Esophagus squamous epithelium (tissue), 5 donors: ENCODE measurements around the gene CPTP. TPM values are rescaled to one million over a fixed set of nuclear protein-coding genes. Genes with fewer than 3 reads are reported as not detected.

ENCODE experiments used
- DNase-seq: peaks from one replicate; lab custom pipeline; 2025; lab: John Stamatoyannopoulos, UW
- H3K27ac ChIP-seq, 4 donors: fragments of 200-600 bp; sonication (generic); one replicate each; pipeline ENCODE4 v1.5.1; 2016 to 2019; ENCODE audit warnings: mild to moderate bottlenecking in 1 of 4
- H3K27me3 ChIP-seq, 4 donors: fragments of 200-600 bp; sonication (generic); 1 replicate in 3 of 4; 2 replicates in 1 of 4; pipeline versions ENCODE4 v1.5.1 to v1.6.0; 2017 to 2021; ENCODE audit warnings: antibody characterized with exemption in 1 of 4
- H3K36me3 ChIP-seq, 3 donors: fragments of 200-600 bp; sonication (generic); one replicate each; pipeline ENCODE4 v1.5.1; 2016 to 2019
- H3K4me1 ChIP-seq, 3 donors: fragments of 200-600 bp; sonication (generic); one replicate each; pipeline ENCODE4 v1.5.1; 2017 to 2019
- H3K4me3 ChIP-seq, 4 donors: fragments of 200-600 bp; sonication (generic); 1 replicate in 3 of 4; 2 replicates in 1 of 4; pipeline ENCODE4 v1.5.1; 2016 to 2019; ENCODE audit warnings: mild to moderate bottlenecking in 2 of 4, moderate library complexity in 1 of 4
- H3K9me3 ChIP-seq, 3 donors: fragments of 200-600 bp; sonication (generic); one replicate each; pipeline ENCODE4 v1.5.1; 2016 to 2019
- POLR2A ChIP-seq, 4 donors: fragments of 450-650 bp; IDR thresholded peaks; one replicate each; pipeline ENCODE4 v1.6.1; 2017; ENCODE audit warnings: antibody characterized with exemption in 4 of 4, mild to moderate bottlenecking in 4 of 4, moderate library complexity in 3 of 4
- WGBS, 2 donors: methylation state at CpG; one replicate each; pipeline ENCODE4 v1.1.5; 2018; 5-methylcytosine and 5-hydroxymethylcytosine counted together
- intact Hi-C: fragments of 100-400 bp; cut with DNase I; formaldehyde crosslinking; loops from one replicate; pipeline ENCODE4 v1.15.0; 2022
- total RNA-seq, 4 donors: library from RNA; depleted of rRNA; stranded (reverse); fragments of >200 nt; gene quantifications; one replicate each; pipeline ENCODE4 v1.1.0, GENCODE V29; 2016
- TF ChIP-seq, protein P1 (sequence below), 6 experiments: fragments of 450-650 bp in 4 of 6; fragments of 200-600 bp in 2 of 6; sonication (generic) in 2 of 6; IDR thresholded peaks; one replicate each; pipeline ENCODE4 v1.5.1; 2016 to 2019; ENCODE audit warnings: antibody characterized with exemption in 6 of 6, mild to moderate bottlenecking in 4 of 6, moderate library complexity in 4 of 6
- donor health status: DM: yes; HTN: yes; CAD: no.

Gene CPTP
- total RNA-seq, 4 donors from 2014 or later, result 27.7 to 75.2 (median 33.4) TPM

DNA sequence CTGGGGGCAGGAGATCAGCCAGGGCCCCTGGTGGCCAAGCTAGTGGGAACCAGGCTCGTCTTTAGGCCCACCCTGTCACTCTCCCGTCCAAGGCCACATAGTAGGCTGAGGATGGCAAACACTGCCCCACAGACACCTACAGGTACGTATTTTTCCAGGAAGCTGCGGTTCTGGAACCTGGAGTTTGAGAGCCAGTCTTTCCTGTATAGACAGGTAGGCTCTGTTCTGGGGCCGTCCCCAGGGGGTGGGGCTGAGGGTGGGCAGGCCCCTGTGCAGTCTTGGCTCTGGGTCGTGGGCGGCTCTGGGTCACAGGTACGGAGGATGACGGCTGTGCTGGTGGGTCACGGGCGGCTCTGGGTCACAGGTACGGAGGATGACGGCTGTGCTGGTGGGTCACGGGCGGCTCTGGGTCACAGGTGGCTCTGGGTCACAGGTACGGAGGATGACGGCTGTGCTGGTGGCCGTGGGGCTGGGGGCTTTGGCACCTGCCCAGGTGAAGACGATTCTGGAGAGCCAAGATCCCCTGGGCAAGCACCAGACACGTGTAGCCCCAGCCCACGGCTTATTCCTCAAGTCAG lies 14.0 kb upstream of the CPTP start:
- intact Hi-C loops, result no loop called here
- DNase-seq, result no peak

DNA sequence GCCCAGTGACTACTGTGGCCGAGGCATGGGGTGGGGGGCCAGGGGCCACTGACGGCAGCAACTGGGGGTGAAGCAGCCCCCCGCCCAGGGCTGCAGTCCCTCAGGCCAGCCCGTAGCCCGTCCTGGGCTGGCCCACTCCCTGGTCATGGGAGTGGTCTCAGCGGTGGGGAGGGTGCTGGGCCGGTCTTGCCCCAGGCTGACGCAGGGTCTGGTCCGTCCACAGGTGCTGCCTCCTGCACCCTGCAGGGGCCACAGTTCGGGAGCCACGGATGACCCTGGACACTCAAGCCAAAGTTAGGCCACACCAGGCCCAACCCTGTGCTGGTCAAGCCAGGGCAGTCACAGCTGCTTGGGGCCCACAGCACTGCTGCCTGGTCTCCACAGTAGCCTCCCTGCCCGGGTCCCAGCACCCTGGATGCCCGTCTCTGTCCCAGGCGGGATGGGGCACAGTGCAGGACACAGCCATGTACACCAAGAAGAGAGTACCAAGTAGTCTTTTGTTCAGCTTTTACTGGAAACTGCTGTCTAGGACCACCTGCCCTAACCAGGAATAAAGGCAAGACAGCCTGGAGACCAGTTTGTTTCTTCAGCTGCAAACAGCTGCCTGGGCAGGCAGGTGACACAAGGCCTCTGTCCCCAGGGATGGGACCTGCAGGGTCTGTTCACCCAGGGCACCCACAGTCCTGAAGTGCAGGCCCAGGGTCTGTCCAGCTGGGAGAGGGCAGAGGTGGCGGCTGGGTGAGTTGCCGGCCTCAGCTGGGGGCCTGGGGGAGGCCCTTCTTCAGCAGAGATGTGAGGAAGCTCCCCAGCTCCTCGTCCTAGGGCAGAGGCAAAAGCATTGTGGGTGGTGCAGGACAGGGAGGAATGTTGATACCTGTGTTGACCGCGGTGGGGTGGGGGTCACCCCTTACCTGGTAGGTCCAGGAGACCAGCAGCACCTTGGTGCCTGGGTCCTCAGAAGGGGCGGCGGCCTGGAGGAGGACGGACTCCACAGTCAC lies 13.2 kb upstream of the CPTP start:
- intact Hi-C loops, result no loop called here
- H3K36me3 ChIP-seq, result peaks cover 34 to 62% (median 34%) of the 10 kb centered on the region in 3 donors
- no peaks in the 10 kb centered on the region for H3K27me3 ChIP-seq
- WGBS, 2 donors, result 100% methylated on average over 1 to 2 of the region's 22 CpGs
- peaks cover 23 to 54% (median 33%) of the 10 kb centered on the region in 3 donors for H3K4me1 ChIP-seq
- TF ChIP-seq, protein P1, sequence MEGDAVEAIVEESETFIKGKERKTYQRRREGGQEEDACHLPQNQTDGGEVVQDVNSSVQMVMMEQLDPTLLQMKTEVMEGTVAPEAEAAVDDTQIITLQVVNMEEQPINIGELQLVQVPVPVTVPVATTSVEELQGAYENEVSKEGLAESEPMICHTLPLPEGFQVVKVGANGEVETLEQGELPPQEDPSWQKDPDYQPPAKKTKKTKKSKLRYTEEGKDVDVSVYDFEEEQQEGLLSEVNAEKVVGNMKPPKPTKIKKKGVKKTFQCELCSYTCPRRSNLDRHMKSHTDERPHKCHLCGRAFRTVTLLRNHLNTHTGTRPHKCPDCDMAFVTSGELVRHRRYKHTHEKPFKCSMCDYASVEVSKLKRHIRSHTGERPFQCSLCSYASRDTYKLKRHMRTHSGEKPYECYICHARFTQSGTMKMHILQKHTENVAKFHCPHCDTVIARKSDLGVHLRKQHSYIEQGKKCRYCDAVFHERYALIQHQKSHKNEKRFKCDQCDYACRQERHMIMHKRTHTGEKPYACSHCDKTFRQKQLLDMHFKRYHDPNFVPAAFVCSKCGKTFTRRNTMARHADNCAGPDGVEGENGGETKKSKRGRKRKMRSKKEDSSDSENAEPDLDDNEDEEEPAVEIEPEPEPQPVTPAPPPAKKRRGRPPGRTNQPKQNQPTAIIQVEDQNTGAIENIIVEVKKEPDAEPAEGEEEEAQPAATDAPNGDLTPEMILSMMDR (IDR thresholded peaks at IDR 0.05), result no peak
- TF ChIP-seq POLR2A (IDR thresholded peaks at IDR 0.05), result no peak
- no peaks in the 10 kb centered on the region for H3K9me3 ChIP-seq
- H3K4me3 ChIP-seq, result peak overlapping the region in 1 of 4 donors; percentile 76
- no peak for DNase-seq
- peak overlapping the region; percentile 28 to 99 (median 96) for H3K27ac ChIP-seq

More for the DNA sequence above, 14.0 kb upstream of the CPTP start:
- Histone ChIP-seq H3K9me3 (no peaks in the 10 kb centered on the region), H3K27ac (peak overlapping the region; percentile 95 to 99 (median 98)), H3K27me3 (no peaks in the 10 kb centered on the region), H3K4me3 (peak overlapping the region; percentile 70 to 76 (median 74)), H3K36me3 (peaks cover 34 to 55% (median 34%) of the 10 kb centered on the region in 3 donors), H3K4me1 (peaks cover 32 to 57% (median 41%) of the 10 kb centered on the region in 3 donors)
- peak in 1 of 4 donors; percentile 7 for TF ChIP-seq POLR2A (IDR thresholded peaks at IDR 0.05)
- TF ChIP-seq, protein P1 (IDR thresholded peaks at IDR 0.05), result no peak
- 52 to 60% methylated on average over 2 to 4 of the region's 21 CpGs for WGBS, 2 donors

DNA sequence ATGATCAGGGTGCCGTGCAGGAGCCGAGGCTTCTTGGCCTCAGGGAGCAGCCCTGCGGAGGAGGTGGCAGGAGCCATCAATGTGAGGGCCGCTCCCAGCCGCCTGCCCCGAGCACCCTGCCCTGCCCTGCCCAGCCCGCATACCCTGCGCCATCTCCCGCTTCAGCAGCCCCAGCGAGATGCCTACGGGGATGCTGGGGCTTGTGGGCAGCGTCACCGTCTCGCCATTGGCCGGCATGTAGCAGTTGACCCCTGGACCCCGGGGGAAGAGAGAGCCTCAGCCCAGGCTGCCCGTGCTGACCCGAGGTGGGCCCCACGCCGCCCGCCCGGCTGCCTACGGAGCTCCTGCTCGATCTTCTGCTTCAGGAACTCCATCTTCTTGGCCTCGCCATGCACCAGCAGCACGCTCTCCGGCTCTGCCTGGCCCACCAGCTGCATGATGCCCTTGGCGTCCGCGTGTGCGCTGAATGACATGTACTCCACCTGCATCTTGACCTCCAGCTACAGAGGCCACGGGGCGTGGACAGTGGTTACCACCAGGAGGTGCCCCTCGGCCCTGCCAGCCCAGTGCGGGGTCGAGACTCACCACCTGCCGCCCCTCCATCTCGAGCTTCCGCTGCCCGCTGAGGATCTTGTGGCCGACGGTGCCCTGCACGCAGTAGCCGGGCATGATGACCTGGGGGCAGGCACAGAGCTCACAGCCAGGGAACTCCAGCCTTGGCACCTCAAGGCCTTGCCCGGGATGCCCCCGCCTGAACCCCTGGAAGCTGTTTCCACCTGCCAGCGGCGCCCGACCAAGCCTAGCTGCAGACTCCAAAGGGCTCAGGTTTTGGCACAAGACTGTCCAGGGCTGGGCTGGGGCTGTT lies 11.9 kb upstream of the CPTP start:
- H3K27me3 ChIP-seq, result no peaks in the 10 kb centered on the region
- no peaks in the 10 kb centered on the region for H3K9me3 ChIP-seq
- TF ChIP-seq, protein P1 (IDR thresholded peaks at IDR 0.05), result no peak
- TF ChIP-seq POLR2A (IDR thresholded peaks at IDR 0.05), result no peak
- no peak for DNase-seq
- H3K4me1 ChIP-seq, result peaks cover 21 to 55% (median 26%) of the 10 kb centered on the region in 3 donors
- intact Hi-C loops, result no loop called here
- 100% methylated on average over 1 of the region's 49 CpGs; no CpG with 5 or more reads in 1 of the 2 donors for WGBS, 2 donors
- H3K4me3 ChIP-seq, result no peak overlapping the region
- no peak overlapping the region for H3K27ac ChIP-seq
- peaks cover 34 to 73% (median 34%) of the 10 kb centered on the region in 3 donors for H3K36me3 ChIP-seq

DNA sequence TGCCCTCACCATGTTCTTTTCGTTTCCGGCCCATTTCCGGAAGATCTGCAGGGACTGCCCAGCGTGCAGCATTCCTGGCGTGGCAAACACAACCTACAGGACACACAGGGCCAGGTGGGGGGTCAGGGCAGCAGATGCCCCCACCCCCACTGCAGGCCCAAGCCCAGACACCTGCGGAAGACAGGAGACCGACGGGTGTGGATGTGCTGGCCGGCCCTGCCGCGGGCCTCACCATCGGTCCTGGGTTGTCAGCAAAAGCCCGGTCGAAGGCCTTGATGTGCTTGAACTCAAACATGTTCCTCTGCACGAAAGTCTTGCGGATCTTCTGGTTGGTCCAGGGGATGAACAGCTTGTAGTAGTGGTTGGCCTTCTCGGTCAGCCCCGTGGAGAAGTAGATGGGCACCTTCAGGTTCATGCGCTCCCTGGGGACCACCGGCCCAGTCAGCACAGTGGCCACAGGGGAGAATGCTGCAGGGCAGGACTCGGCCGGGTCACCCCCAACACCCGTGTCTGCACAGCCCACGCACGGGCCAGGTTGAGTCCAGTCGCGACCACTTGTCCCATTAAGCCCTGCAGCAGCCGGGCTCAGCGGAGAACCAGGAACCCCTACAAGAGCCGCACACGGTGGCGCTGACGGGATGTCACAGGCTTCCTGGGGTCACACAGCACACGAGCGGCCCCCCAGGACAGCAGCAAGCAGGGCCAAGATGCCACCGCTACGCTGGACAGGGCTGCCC lies 10.9 kb upstream of the CPTP start:
- Histone ChIP-seq H3K27ac (no peak overlapping the region), H3K27me3 (no peaks in the 10 kb centered on the region), H3K9me3 (no peaks in the 10 kb centered on the region), H3K4me3 (no peak overlapping the region), H3K4me1 (peaks cover 31 to 64% (median 33%) of the 10 kb centered on the region in 3 donors), H3K36me3 (peaks cover 34 to 74% (median 34%) of the 10 kb centered on the region in 3 donors)
- no peak for TF ChIP-seq POLR2A (IDR thresholded peaks at IDR 0.05)
- TF ChIP-seq, protein P1 (IDR thresholded peaks at IDR 0.05), result no peak
- DNase-seq, result no peak
- 71 to 85% methylated on average over 6 of the region's 37 CpGs for WGBS, 2 donors
- intact Hi-C loops, result no loop called here
